ACC112 (cell line): ENCODE measurements around the gene PRAC2.

ENCODE experiments used
- H2AFZ ChIP-seq: fragments of 200-600 bp; sonication (generic); one replicate; pipeline ENCODE4 v1.6.0; 2017; ENCODE audit warnings: antibody characterized with exemption, low read length; ENCODE audit not compliant: unreplicated experiment
- H3K27ac ChIP-seq: fragments of 200-600 bp; sonication (generic); 2 replicates; pipeline ENCODE4 v1.5.1; 2014; ENCODE audit warnings: low read depth, mild to moderate bottlenecking, antibody characterized with exemption, low read length, moderate library complexity
- H3K27me3 ChIP-seq: fragments of 200-600 bp; sonication (generic); 2 replicates; pipeline ENCODE4 v1.6.1; 2014; ENCODE audit warnings: mild to moderate bottlenecking, antibody characterized with exemption, low read length, moderate library complexity, mixed read lengths; ENCODE audit not compliant: insufficient read depth
- H3K36me3 ChIP-seq: fragments of 200-600 bp; sonication (generic); 2 replicates; pipeline ENCODE4 v1.6.1; 2016; ENCODE audit warnings: mild to moderate bottlenecking, antibody characterized with exemption, low read length, moderate library complexity, mixed read lengths; ENCODE audit not compliant: insufficient read depth
- H3K4me1 ChIP-seq: fragments of 200-600 bp; sonication (generic); one replicate; pipeline ENCODE4 v1.6.1; 2016; ENCODE audit warnings: low read length, mixed read lengths; ENCODE audit not compliant: insufficient read depth, unreplicated experiment, control insufficient read depth
- H3K4me3 ChIP-seq: fragments of 200-600 bp; sonication (generic); 2 replicates; pipeline ENCODE4 v1.5.1; 2014; ENCODE audit warnings: mild to moderate bottlenecking, low read depth, low read length
- H3K79me2 ChIP-seq: fragments of 200-600 bp; sonication (generic); one replicate; pipeline ENCODE4 v1.6.0; 2016; ENCODE audit warnings: low read length; ENCODE audit not compliant: control insufficient read depth, unreplicated experiment, insufficient read depth

PRAC2 gene

DNA sequence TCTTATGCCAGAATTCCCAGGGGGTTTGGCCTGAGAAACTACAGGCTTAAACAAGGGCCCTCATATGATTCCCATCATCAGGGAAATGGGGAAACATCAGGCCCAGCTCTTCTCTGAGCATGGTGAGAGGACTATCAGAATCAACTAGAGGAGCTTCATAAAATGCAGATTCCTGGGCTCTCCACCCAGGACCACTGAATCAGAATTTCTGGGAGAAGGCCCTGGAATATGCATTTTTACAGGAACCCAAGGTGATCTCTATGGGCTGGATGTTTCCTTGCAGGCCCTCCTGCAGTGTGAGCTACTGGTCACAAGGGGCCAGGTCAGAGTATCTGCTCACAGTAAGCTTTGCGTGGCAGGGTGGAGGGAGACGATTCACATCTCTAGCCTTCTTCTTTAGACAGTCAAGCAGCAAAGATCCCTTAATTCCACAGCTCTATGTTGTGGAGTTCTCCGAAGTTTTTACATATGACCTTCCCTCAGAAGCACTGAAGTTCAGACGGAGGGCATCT, 44.3 kb downstream of the PRAC2 start:
- H3K36me3 ChIP-seq, result no peaks in the 10 kb centered on the region

GRCh38 chr17:48769009-48769675, 46.2 kb downstream of the PRAC2 start:
- no peak overlapping the region for H2AFZ ChIP-seq
- no peak overlapping the region for H3K27ac ChIP-seq
- no peaks in the 10 kb centered on the region for H3K4me1 ChIP-seq

More for the DNA sequence above, 44.3 kb downstream of the PRAC2 start:
- H3K27ac ChIP-seq, result no peak overlapping the region
- no peak overlapping the region for H2AFZ ChIP-seq
- no peaks in the 10 kb centered on the region for H3K79me2 ChIP-seq
- no peaks in the 10 kb centered on the region for H3K4me1 ChIP-seq
- peaks cover 71% of the 10 kb centered on the region for H3K27me3 ChIP-seq
- H3K4me3 ChIP-seq, result no peak overlapping the region

DNA sequence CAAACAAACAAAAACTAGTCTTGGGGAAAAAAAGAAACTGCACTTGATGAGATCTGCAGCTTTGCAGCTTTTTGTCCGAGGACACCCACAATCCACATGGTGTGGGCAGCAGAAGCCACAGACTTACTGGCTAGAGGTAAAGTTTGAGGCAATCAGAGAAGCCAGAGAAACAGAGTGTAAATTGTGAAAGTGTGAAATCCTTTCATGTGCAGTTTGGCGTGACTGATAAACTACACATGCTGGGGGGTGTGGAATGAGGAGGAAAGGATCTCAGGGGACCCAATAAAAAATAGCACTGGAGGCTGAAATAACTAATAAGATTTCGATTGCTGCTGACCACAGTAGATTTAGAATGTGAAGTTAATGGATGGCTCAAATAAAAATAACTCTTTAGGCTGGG, 48.0 kb downstream of the PRAC2 start:
- Histone ChIP-seq H3K27ac (no peak overlapping the region), H3K79me2 (no peaks in the 10 kb centered on the region), H3K36me3 (no peaks in the 10 kb centered on the region), H2AFZ (no peak overlapping the region), H3K4me3 (no peak overlapping the region), H3K27me3 (peaks cover 41% of the 10 kb centered on the region), H3K4me1 (no peaks in the 10 kb centered on the region)

More at GRCh38 chr17:48769009-48769675, 46.2 kb downstream of the PRAC2 start:
- Histone ChIP-seq H3K27me3 (peaks cover 55% of the 10 kb centered on the region), H3K79me2 (no peaks in the 10 kb centered on the region), H3K4me3 (no peak overlapping the region), H3K36me3 (no peaks in the 10 kb centered on the region)

- H3K4me1 ChIP-seq, result no peaks in the 10 kb centered on the region
Measured at GRCh38 chr17:48773245-48773644, 50.3 kb downstream of the PRAC2 start.

More at GRCh38 chr17:48773245-48773644, 50.3 kb downstream of the PRAC2 start:
- Histone ChIP-seq H3K4me3 (no peak overlapping the region), H3K27ac (no peak overlapping the region), H3K27me3 (peaks cover 33% of the 10 kb centered on the region), H2AFZ (no peak overlapping the region), H3K36me3 (no peaks in the 10 kb centered on the region), H3K79me2 (no peaks in the 10 kb centered on the region)
